BJ (cell line): ENCODE data around the gene ERGIC1. TPM values are rescaled to one million over a fixed set of nuclear protein-coding genes. Genes with fewer than 3 reads are reported as not detected.

Experiments used
- CTCF ChIA-PET: fragments of 350-600 bp; formaldehyde crosslinking; extraction: SDS; loops from one replicate; lab custom pipeline; 2021; ENCODE audit warnings: antibody characterized with exemption, inconsistent platforms; lab: Yijun Ruan, JAX
- POLR2A ChIA-PET: fragments of 300-600 bp; sonication (Branson Sonifier 250); formaldehyde crosslinking; extraction: SDS; loops from one replicate; lab custom pipeline; 2021; ENCODE audit warnings: antibody characterized with exemption; lab: Charles Lee
- DNase-seq: peaks from one replicate; pipeline ENCODE4 v3.0.0-alpha.2; 2011; ENCODE audit warnings: low read depth
- H3K27me3 ChIP-seq: 2 replicates; pipeline ENCODE4 v1.6.0; 2011; ENCODE audit warnings: low read length; ENCODE audit not compliant: control insufficient read depth, insufficient read depth
- H3K36me3 ChIP-seq: 2 replicates; pipeline ENCODE4 v1.5.1; 2011; ENCODE audit warnings: low read length; ENCODE audit not compliant: control insufficient read depth, insufficient read depth
- H3K4me3 ChIP-seq: 2 replicates; pipeline ENCODE4 v1.5.1; 2011; ENCODE audit warnings: low read depth, mild to moderate bottlenecking, control low read depth, low read length
- polyA plus RNA-seq: library from polyadenylated mRNA; depleted of rRNA; stranded (reverse); fragments of >200 nt; gene quantifications from 2 replicates; pipeline ENCODE4 v1.2.3, GENCODE V29; 2011
- TF ChIP-seq, protein P1 (sequence below): IDR thresholded peaks from 2 replicates; pipeline ENCODE4 v1.5.1; 2011; ENCODE audit warnings: low read depth, mild to moderate bottlenecking, control low read depth, inconsistent platforms, low read length, moderate library complexity; ENCODE audit not compliant: insufficient read depth

ERGIC1 gene
- polyA plus RNA-seq, 1 experiment: 216 TPM

DNA sequence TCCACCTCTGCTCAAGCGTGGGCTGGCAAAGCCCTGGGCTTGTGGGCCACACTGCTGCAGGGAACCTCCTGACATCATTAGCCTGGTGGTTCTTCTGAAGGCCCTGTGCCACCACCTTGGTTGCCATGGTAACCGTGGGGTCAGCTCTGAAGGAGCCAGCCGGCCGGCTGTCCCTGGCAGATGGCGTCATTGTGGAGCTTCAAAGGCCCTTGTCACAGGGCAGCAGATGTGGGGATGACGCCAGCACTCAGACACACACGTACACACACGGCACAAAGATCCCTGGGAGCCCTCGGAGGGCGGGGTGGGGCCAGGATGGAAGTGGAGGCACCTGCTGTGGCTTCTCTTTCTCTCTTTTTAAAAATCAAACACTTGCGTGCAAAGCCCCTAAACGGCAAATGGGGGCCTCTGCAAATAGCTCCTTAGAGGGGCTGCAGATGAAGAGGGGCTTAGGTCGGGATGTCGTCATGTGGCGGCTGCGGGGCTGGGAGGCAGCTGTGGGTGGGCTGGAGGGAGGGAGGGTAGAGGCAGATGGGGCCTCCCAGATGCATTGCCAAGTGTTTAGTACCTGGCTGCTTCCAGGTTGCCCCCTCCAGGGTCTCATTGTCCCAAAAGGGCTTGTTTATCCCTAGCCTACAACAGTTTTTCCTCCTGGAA is 105.7 kb downstream of the ERGIC1 start:
- Histone ChIP-seq H3K36me3 (peaks cover 15% of the 10 kb centered on the region), H3K4me3 (no peak overlapping the region), H3K27me3 (no peaks in the 10 kb centered on the region)
- ChIA-PET POLR2A (interaction anchor here (0.5 kb wide), 2 partner anchors 125 to 170 kb away, joined by 3 to 9 read pairs; no protein-coding TSS in a partner anchor), CTCF (interaction anchor here (0.6 to 24.0 kb wide), 13 partner anchors 8 to 513 kb away, joined by 3 to 441 read pairs (median 4); partner anchors contain the start of genes DUSP1 and RPL26L1)
- no peak for DNase-seq
- TF ChIP-seq, protein P1, sequence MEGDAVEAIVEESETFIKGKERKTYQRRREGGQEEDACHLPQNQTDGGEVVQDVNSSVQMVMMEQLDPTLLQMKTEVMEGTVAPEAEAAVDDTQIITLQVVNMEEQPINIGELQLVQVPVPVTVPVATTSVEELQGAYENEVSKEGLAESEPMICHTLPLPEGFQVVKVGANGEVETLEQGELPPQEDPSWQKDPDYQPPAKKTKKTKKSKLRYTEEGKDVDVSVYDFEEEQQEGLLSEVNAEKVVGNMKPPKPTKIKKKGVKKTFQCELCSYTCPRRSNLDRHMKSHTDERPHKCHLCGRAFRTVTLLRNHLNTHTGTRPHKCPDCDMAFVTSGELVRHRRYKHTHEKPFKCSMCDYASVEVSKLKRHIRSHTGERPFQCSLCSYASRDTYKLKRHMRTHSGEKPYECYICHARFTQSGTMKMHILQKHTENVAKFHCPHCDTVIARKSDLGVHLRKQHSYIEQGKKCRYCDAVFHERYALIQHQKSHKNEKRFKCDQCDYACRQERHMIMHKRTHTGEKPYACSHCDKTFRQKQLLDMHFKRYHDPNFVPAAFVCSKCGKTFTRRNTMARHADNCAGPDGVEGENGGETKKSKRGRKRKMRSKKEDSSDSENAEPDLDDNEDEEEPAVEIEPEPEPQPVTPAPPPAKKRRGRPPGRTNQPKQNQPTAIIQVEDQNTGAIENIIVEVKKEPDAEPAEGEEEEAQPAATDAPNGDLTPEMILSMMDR: no peak

DNA sequence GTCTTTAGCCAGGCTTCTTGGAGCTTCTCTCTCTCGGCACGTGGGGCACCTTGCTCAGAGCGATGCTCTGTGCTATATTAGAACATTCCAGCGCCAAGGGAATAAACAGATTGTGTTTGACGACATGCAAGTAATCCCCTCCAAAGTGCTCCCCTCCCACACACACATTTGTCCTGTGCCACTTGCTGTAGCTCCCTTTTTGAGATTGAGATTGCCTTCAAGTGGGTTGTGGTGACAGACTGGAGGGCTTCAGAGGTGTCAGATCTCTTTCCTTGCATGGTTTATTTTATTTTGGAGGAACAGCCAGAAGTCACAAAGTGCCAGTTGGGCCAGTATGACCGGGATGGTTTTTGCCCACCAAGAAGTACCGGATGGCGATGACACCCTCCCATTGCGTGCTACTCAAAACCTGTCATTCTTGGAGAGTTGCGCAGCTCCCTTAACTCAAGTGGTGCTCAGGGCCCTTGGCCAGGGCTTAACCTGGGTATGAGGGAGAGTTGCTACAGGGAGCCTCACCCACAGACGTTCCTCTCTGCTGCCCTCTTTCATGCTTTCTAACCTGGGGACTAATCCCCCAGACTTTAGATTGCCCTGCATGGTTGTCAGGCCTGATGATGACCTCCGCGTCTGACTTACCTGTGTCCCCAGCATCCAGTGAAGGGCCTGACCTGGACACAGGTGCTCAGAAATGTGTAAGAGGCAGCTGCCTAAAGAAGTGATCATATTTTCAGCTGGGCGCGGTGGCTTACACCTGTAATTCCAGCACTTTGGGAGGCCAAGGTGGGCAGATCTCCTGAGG is 106.4 kb downstream of the ERGIC1 start:
- ChIA-PET CTCF (interaction anchor here (1.1 to 24.0 kb wide), 9 partner anchors 10 to 230 kb away, joined by 3 to 441 read pairs (median 5); partner anchors contain the start of genes DUSP1 and RPL26L1), POLR2A (interaction anchor here (0.7 kb wide), 1 partner anchor 54 kb away, joined by 3 read pairs; no protein-coding TSS in a partner anchor)
- no peaks in the 10 kb centered on the region for H3K27me3 ChIP-seq
- H3K36me3 ChIP-seq: peaks cover 13% of the 10 kb centered on the region
- no peak overlapping the region for H3K4me3 ChIP-seq
- TF ChIP-seq, protein P1: no peak
- no peak for DNase-seq

DNA sequence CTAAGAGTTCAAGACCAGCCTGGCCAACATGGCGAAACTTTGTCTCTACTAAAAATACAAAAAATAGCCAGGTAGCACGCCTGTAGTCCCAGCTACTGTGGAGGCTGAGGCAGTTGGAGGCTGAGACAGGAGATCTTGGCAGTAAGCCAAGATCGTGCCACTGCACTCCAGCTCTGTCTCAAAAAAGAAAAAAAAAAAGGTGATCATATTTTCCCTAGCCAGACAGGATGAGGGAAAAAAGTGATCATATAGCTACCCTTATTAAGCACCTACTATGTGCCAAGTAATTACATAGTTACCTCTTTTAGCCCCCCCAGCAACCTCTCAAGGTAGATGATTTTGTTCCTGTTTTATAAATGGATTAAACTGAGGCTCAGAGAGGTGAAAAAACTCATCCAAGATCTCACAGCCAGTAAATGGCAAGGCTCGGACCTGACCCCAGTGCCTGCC is 107.0 kb downstream of the ERGIC1 start:
- ChIA-PET CTCF (interaction anchor here (0.7 to 24.0 kb wide), 6 partner anchors 9 to 231 kb away, joined by 3 to 441 read pairs (median 4); partner anchors contain the start of gene RPL26L1), POLR2A (interaction anchor here (0.7 kb wide), 1 partner anchor 54 kb away, joined by 3 read pairs; no protein-coding TSS in a partner anchor)
- Histone ChIP-seq H3K27me3 (no peaks in the 10 kb centered on the region), H3K36me3 (peaks cover 15% of the 10 kb centered on the region), H3K4me3 (no peak overlapping the region)
- TF ChIP-seq, protein P1: no peak
- DNase-seq: no peak

DNA sequence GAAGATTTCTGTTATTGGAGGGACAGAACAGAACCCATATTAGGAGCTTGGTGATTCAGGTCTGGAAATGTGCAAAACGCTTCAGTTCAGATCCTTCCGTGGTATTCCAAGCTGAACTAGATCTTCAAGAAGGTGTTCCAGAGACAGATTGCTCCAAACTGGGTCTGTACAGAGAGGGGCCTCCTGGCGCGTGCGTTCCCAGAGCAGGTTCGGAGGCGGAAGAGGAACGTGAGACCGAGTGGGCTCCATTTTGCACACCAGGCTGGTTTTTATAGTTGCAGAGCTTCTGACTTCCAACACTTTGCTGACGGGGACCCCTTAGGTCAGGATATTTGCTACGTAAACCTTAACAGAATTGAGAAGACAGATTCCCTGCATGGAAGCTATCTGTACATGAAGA is 108.5 kb downstream of the ERGIC1 start:
- TF ChIP-seq, protein P1: no peak
- ChIA-PET CTCF (interaction anchor here (0.9 to 24.0 kb wide), 4 partner anchors 9 to 233 kb away, joined by 3 to 441 read pairs (median 20); no protein-coding TSS in a partner anchor), POLR2A (interaction anchor here (0.5 kb wide), 1 partner anchor 177 kb away, joined by 5 read pairs; no protein-coding TSS in a partner anchor)
- no peak for DNase-seq
- peaks cover 17% of the 10 kb centered on the region for H3K36me3 ChIP-seq
- H3K27me3 ChIP-seq: no peaks in the 10 kb centered on the region
- H3K4me3 ChIP-seq: no peak overlapping the region
